Colonic mucosa (tissue), 4 donors: ENCODE results near the gene AKIP1. TPM values are rescaled to one million over a fixed set of nuclear protein-coding genes. Genes with fewer than 3 reads are reported as not detected.

Experiments
- DNase-seq: peaks from one replicate; pipeline ENCODE4 v3.0.0-alpha.2; 2020
- H3K27ac ChIP-seq: fragments of 200-600 bp; one replicate; pipeline ENCODE4 v1.8.0; 2021
- H3K27me3 ChIP-seq: fragments of 200-600 bp; one replicate; pipeline ENCODE4 v1.8.0; 2021
- H3K36me3 ChIP-seq: fragments of 200-600 bp; one replicate; pipeline ENCODE4 v1.8.0; 2021
- H3K4me1 ChIP-seq: fragments of 200-600 bp; one replicate; pipeline ENCODE4 v1.8.0; 2021; ENCODE audit warnings: mild to moderate bottlenecking
- H3K4me3 ChIP-seq: fragments of 200-600 bp; one replicate; pipeline ENCODE4 v1.8.0; 2021
- H3K9ac ChIP-seq, 2 donors: one replicate each; pipeline ENCODE4 v1.7.0; 2013; ENCODE audit warnings: control low read depth in 2 of 2, low read depth in 2 of 2, low read length in 2 of 2
- H3K9me3 ChIP-seq: fragments of 200-600 bp; one replicate; pipeline ENCODE4 v1.8.0; 2021
- intact Hi-C: fragments of 100-400 bp; cut with DNase I; formaldehyde crosslinking; loops from one replicate; pipeline ENCODE4 v1.14.1; 2022
- total RNA-seq, 2 donors: library from RNA; stranded (reverse); fragmentation: NEBNext Ultra II Directional in 1 of 2; extraction: Animal tissue kit (Norgen Biotek cat#: 25700) in 1 of 2; gene quantifications; one replicate each; pipeline ENCODE4 v1.2.1, GENCODE V29; 2021
- TF ChIP-seq, protein P1 (sequence below): fragments of 200-600 bp; IDR thresholded peaks from one replicate; pipeline ENCODE4 v1.8.0; 2022; ENCODE audit warnings: antibody characterized with exemption, mild to moderate bottlenecking
- donor health status: healthy.
- donor health status: DM: no; HTN: no; CAD: no.
- donor health status: DM: no; HTN: no; CAD: no.

The AKIP1 gene, protein sequence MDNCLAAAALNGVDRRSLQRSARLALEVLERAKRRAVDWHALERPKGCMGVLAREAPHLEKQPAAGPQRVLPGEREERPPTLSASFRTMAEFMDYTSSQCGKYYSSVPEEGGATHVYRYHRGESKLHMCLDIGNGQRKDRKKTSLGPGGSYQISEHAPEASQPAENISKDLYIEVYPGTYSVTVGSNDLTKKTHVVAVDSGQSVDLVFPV
- total RNA-seq, result 10 to 100 TPM; 16.7 to 22.3 TPM

DNA sequence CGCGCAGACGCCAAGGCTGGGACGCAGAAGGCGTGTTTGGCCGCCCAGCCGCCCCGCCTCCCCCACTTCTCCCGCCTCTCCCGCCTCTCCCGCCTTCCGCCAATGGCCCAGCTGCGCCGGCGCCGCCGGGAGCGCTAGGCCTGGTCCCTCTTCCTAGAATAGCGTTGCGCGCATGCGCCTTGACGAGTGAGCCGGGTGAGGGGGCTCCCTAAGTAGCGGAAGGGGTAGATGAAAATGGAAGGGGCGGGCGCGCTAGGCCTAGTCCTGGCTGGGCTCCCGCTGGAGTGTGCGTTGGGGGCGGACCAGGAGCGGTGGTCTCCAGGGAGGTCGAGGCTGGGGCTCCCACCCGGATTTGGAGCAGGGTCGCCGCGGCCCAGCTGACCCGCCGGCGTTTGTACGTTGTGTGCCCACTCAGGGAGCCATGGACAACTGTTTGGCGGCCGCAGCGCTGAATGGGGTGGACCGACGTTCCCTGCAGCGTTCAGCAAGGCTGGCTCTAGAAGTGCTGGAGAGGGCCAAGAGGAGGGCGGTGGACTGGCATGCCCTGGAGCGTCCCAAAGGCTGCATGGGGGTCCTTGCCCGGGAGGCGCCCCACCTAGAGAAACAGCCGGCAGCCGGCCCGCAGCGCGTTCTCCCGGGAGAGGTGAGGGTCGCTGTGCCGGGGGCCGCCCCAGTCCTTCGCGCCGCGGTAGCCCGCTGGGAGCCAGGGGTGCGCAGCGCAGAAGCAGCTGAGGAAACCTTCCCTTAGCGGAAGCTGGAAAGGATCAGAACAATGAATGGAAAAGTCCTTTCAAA, at the start of gene AKIP1:
TSS of gene AKIP1 (plus strand) at position 161 of the 795 bp plus-strand sequence. CDS start at position 422, 261 bp downstream.
- intact Hi-C loops, result loop anchor here (5.0 kb wide), 2 partner anchors 51 to 226 kb away; partner anchors contain the start of gene TMEM9B
- peak within 1 kb of the TSS; percentile 89 for H3K27ac ChIP-seq
- peak; percentile 96 for DNase-seq
- TF ChIP-seq, protein P1, sequence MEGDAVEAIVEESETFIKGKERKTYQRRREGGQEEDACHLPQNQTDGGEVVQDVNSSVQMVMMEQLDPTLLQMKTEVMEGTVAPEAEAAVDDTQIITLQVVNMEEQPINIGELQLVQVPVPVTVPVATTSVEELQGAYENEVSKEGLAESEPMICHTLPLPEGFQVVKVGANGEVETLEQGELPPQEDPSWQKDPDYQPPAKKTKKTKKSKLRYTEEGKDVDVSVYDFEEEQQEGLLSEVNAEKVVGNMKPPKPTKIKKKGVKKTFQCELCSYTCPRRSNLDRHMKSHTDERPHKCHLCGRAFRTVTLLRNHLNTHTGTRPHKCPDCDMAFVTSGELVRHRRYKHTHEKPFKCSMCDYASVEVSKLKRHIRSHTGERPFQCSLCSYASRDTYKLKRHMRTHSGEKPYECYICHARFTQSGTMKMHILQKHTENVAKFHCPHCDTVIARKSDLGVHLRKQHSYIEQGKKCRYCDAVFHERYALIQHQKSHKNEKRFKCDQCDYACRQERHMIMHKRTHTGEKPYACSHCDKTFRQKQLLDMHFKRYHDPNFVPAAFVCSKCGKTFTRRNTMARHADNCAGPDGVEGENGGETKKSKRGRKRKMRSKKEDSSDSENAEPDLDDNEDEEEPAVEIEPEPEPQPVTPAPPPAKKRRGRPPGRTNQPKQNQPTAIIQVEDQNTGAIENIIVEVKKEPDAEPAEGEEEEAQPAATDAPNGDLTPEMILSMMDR, result no peak
- H3K9me3 ChIP-seq, result no peaks in the 10 kb centered on the region
- H3K27me3 ChIP-seq, result no peaks in the 10 kb centered on the region
- H3K4me1 ChIP-seq, result peaks cover 4% of the 10 kb centered on the region
- no peaks in the 10 kb centered on the region for H3K36me3 ChIP-seq
- peak within 1 kb of the TSS; percentile 99 for H3K4me3 ChIP-seq
- H3K9ac ChIP-seq, result peak within 1 kb of the TSS; percentile 80 to 82

DNA sequence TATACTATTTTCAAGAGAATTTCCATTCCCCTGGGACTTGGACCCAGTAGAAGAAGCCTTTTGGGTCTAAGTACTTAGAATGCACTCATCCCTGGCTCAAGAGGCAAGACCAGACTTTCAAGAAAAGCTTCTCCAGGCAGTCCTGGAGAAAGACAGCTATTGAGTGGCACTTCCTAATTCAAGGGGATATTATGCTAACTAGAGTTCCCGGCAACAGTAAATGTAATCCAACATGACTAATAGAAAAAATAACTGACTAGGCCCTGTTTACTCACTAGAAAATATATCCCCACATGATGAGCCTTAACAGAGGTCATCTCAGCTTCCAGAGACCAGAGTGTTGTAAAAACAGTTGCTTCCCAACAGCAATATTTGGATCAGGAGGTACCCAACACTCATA, 47.2 kb upstream of the AKIP1 start:
- Histone ChIP-seq H3K27me3 (no peaks in the 10 kb centered on the region), H3K36me3 (no peaks in the 10 kb centered on the region), H3K9ac (no peak overlapping the region), H3K4me1 (no peaks in the 10 kb centered on the region), H3K9me3 (no peaks in the 10 kb centered on the region), H3K27ac (no peak overlapping the region), H3K4me3 (no peak overlapping the region)
- DNase-seq, result no peak
- intact Hi-C loops, result no loop called here
- TF ChIP-seq, protein P1, result no peak

DNA sequence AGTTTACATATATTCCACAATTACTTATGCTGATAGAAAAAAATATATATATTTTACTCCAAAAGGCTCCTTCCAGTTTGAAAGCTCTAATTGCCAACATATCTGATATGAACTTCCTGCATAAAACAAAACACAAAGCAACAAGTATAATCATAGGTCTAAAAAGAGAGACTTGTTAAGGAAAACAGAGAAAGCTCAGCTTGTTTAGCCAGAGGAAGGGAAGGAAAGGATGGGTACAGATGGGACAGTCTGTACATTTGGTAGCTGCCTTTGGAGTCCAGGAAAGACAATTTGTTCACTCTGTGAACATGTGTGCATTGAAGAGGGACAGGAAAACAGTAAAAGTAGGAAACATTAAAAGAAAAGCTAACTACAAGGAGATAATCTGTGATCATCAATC, 45.7 kb upstream of the AKIP1 start:
- Histone ChIP-seq H3K27me3 (no peaks in the 10 kb centered on the region), H3K9ac (no peak overlapping the region), H3K4me1 (no peaks in the 10 kb centered on the region), H3K36me3 (no peaks in the 10 kb centered on the region), H3K9me3 (no peaks in the 10 kb centered on the region), H3K4me3 (no peak overlapping the region), H3K27ac (no peak overlapping the region)
- TF ChIP-seq, protein P1, result no peak
- intact Hi-C loops, result no loop called here
- no peak for DNase-seq

DNA sequence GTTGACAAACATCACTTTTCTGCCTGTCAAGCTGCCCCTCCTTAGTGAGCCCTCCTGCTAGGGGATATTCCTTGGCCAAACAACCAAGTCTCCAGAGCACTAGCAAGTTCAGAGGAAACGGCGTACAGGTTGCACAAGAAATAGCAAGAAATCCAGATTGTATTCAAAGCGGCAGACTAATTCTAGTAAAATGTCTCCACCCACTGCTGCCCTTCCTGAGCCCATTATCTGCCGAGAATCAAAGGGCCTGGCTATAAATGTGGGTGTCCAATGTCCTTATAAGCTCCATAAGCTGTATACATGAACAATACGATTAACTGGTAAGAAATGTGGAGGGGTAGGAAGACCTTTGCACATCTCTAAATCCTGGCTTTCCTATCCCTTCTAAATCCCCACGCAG, 44.0 kb upstream of the AKIP1 start:
- Histone ChIP-seq H3K4me1 (no peaks in the 10 kb centered on the region), H3K4me3 (no peak overlapping the region), H3K27ac (no peak overlapping the region), H3K36me3 (no peaks in the 10 kb centered on the region), H3K9me3 (no peaks in the 10 kb centered on the region), H3K9ac (no peak overlapping the region), H3K27me3 (no peaks in the 10 kb centered on the region)
- TF ChIP-seq, protein P1, result no peak
- intact Hi-C loops, result no loop called here
- no peak for DNase-seq

DNA sequence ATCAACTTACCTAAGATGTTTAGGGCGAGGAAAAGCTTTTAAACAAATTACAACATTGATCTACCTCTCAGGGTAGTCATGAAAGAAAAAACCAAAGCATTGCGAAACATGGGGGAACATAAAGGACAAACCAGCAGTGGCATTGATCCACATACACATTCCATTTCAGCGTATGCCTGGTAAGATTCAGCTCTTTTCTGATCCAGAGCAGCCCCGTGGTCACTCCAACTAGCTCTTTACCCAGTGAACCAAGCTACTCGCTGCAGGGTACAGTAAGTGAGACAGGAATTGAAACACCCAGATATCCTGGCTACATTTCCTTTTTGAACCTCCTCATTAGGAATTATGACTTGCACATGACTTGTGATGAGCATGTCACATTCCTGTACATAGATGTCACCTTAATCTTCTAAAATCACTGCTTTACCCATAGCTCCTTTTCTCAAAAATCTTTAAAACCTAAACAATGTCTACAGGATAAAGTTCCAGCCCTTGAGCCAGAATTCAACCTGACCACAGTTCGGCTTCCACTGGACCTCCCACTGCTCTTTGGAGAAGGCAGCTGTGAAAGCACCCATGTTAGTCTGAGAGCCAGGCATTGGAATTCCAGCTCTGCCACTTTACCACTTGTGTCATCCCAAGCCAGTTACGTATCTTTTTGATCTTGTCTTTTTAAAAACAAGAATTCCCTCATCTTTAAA, 42.9 kb upstream of the AKIP1 start:
- TF ChIP-seq, protein P1, result no peak
- DNase-seq, result no peak
- H3K27ac ChIP-seq, result no peak overlapping the region
- no peaks in the 10 kb centered on the region for H3K4me1 ChIP-seq
- no peak overlapping the region for H3K4me3 ChIP-seq
- no peaks in the 10 kb centered on the region for H3K27me3 ChIP-seq
- no peaks in the 10 kb centered on the region for H3K9me3 ChIP-seq
- H3K36me3 ChIP-seq, result no peaks in the 10 kb centered on the region
- intact Hi-C loops, result no loop called here
- H3K9ac ChIP-seq, result no peak overlapping the region
